ENCODE results near the gene HTT-AS. TPM values are rescaled to one million over a fixed set of nuclear protein-coding genes. Genes with fewer than 3 reads are reported as not detected.
A peak's percentile ranks its signal among the peaks of the same experiment; 100 is the strongest.

Gene HTT-AS
- total and polyA plus RNA-seq, 2 of the 13 experiments (the other 11 are each of a cell fraction or from before 2014, with no cell fraction given): not detected

DNA sequence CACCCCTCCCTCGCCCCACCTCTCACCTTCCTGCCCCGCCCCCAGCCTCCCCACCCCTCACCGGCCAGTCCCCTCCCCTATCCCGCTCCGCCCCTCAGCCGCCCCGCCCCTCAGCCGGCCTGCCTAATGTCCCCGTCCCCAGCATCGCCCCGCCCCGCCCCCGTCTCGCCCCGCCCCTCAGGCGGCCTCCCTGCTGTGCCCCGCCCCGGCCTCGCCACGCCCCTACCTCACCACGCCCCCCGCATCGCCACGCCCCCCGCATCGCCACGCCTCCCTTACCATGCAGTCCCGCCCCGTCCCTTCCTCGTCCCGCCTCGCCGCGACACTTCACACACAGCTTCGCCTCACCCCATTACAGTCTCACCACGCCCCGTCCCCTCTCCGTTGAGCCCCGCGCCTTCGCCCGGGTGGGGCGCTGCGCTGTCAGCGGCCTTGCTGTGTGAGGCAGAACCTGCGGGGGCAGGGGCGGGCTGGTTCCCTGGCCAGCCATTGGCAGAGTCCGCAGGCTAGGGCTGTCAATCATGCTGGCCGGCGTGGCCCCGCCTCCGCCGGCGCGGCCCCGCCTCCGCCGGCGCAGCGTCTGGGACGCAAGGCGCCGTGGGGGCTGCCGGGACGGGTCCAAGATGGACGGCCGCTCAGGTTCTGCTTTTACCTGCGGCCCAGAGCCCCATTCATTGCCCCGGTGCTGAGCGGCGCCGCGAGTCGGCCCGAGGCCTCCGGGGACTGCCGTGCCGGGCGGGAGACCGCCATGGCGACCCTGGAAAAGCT is at the start of gene HTT-AS, which contains the start of gene HTT (continued):
- TF ChIP-seq NKX3-1 (CRISPR knock-in tag; IDR thresholded peaks at IDR 0.05): no peak
- TF ChIP-seq ZSCAN9 (CRISPR knock-in tag; IDR thresholded peaks at IDR 0.05; ENCODE audit: borderline replicate concordance): no peak
- 0 out of 2 replicates have a peak, but pooled peaks have one; percentile 5 for TF ChIP-seq HCFC1 (IDR thresholded peaks at IDR 0.05; ENCODE audit: low read depth, low read length)
- no peak for TF ChIP-seq SNAI1 (CRISPR knock-in tag; IDR thresholded peaks at IDR 0.05; ENCODE audit: borderline replicate concordance)
- TF ChIP-seq MAZ (IDR thresholded peaks at IDR 0.05; ENCODE audit: borderline replicate concordance, low read depth, low read length): peak; percentile 73; the same call in 1 of the 2 replicates
- TF ChIP-seq MAZ (CRISPR knock-in tag; IDR thresholded peaks at IDR 0.05; ENCODE audit: low read depth): peak; percentile 67; the same call in 1 of the 2 replicates
- TF ChIP-seq ZNF788 (CRISPR knock-in tag; IDR thresholded peaks at IDR 0.05; ENCODE audit: borderline replicate concordance): no peak
- TF ChIP-seq GATA4 (IDR thresholded peaks at IDR 0.05; ENCODE audit: borderline replicate concordance, low read depth): no peak
- 0 out of 2 replicates have a peak, but pooled peaks have one; percentile 71 for TF ChIP-seq NR3C1 (CRISPR knock-in tag; IDR thresholded peaks at IDR 0.05)
- TF ChIP-seq KMT2A (CRISPR knock-in tag; IDR thresholded peaks at IDR 0.05): 0 out of 2 replicates have a peak, but pooled peaks have one; percentile 43
- TF ChIP-seq NFIB (CRISPR knock-in tag; IDR thresholded peaks at IDR 0.05; ENCODE audit: borderline replicate concordance): no peak
- TF ChIP-seq KLF13 (CRISPR knock-in tag; IDR thresholded peaks at IDR 0.05): no peak
- TF ChIP-seq, protein P1, sequence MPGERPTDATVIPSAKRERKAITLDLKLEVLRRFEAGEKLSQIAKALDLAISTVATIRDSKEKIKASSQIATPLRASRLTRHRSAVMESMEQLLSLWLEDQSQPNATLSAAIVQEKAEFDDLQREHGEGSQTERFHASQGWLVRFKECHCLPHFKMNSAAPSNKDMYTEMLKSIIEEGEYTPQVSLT (CRISPR knock-in tag; IDR thresholded peaks at IDR 0.05; ENCODE audit: borderline replicate concordance, low read depth): no peak
- TF ChIP-seq GZF1 (CRISPR knock-in tag; IDR thresholded peaks at IDR 0.05): no peak
- TF ChIP-seq ZNF12 (CRISPR knock-in tag; IDR thresholded peaks at IDR 0.05): no peak
- TF ChIP-seq XBP1 (CRISPR knock-in tag; IDR thresholded peaks at IDR 0.05): no peak
- TF ChIP-seq, protein P2, sequence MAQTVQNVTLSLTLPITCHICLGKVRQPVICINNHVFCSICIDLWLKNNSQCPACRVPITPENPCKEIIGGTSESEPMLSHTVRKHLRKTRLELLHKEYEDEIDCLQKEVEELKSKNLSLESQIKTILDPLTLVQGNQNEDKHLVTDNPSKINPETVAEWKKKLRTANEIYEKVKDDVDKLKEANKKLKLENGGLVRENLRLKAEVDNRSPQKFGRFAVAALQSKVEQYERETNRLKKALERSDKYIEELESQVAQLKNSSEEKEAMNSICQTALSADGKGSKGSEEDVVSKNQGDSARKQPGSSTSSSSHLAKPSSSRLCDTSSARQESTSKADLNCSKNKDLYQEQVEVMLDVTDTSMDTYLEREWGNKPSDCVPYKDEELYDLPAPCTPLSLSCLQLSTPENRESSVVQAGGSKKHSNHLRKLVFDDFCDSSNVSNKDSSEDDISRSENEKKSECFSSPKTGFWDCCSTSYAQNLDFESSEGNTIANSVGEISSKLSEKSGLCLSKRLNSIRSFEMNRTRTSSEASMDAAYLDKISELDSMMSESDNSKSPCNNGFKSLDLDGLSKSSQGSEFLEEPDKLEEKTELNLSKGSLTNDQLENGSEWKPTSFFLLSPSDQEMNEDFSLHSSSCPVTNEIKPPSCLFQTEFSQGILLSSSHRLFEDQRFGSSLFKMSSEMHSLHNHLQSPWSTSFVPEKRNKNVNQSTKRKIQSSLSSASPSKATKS (CRISPR knock-in tag; IDR thresholded peaks at IDR 0.05): no peak
- TF ChIP-seq, protein P3, sequence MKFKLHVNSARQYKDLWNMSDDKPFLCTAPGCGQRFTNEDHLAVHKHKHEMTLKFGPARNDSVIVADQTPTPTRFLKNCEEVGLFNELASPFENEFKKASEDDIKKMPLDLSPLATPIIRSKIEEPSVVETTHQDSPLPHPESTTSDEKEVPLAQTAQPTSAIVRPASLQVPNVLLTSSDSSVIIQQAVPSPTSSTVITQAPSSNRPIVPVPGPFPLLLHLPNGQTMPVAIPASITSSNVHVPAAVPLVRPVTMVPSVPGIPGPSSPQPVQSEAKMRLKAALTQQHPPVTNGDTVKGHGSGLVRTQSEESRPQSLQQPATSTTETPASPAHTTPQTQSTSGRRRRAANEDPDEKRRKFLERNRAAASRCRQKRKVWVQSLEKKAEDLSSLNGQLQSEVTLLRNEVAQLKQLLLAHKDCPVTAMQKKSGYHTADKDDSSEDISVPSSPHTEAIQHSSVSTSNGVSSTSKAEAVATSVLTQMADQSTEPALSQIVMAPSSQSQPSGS (CRISPR knock-in tag; IDR thresholded peaks at IDR 0.05): no peak; the same call in 1 of the 2 replicates
- TF ChIP-seq POLR2G (IDR thresholded peaks at IDR 0.05; ENCODE audit: low read depth, low read length): peak; percentile 73
- TF ChIP-seq ZBTB8A (CRISPR knock-in tag; IDR thresholded peaks at IDR 0.05; ENCODE audit: borderline replicate concordance, low read depth): no peak
- TF ChIP-seq, protein P4, sequence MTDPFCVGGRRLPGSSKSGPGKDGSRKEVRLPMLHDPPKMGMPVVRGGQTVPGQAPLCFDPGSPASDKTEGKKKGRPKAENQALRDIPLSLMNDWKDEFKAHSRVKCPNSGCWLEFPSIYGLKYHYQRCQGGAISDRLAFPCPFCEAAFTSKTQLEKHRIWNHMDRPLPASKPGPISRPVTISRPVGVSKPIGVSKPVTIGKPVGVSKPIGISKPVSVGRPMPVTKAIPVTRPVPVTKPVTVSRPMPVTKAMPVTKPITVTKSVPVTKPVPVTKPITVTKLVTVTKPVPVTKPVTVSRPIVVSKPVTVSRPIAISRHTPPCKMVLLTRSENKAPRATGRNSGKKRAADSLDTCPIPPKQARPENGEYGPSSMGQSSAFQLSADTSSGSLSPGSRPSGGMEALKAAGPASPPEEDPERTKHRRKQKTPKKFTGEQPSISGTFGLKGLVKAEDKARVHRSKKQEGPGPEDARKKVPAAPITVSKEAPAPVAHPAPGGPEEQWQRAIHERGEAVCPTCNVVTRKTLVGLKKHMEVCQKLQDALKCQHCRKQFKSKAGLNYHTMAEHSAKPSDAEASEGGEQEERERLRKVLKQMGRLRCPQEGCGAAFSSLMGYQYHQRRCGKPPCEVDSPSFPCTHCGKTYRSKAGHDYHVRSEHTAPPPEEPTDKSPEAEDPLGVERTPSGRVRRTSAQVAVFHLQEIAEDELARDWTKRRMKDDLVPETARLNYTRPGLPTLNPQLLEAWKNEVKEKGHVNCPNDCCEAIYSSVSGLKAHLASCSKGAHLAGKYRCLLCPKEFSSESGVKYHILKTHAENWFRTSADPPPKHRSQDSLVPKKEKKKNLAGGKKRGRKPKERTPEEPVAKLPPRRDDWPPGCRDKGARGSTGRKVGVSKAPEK (CRISPR knock-in tag; IDR thresholded peaks at IDR 0.05; ENCODE audit: borderline replicate concordance): no peak
- peak; percentile 22; the same call in 1 of the 2 replicates for TF ChIP-seq HDAC1 (CRISPR knock-in tag; IDR thresholded peaks at IDR 0.05)
- TF ChIP-seq GATAD2A (CRISPR knock-in tag; IDR thresholded peaks at IDR 0.05): no peak
- TF ChIP-seq IRF2 (CRISPR knock-in tag; IDR thresholded peaks at IDR 0.05): no peak; the same call in 1 of the 2 replicates
